Activated naive CD8-positive, alpha-beta T cell treated with anti-CD3 and anti-CD28 coated beads for 36 hours (primary cell): ENCODE data around the gene SRPX. TPM values are rescaled to one million over a fixed set of nuclear protein-coding genes. Genes with fewer than 3 reads are reported as not detected.

ENCODE experiments used
- DNase-seq: peaks from one replicate; pipeline ENCODE4 v3.0.0; 2021
- H3K27ac Mint-ChIP-seq: one replicate; pipeline ENCODE4 v1.8.0; 2022; ENCODE audit warnings: mild to moderate bottlenecking, moderate library complexity, mixed read lengths
- H3K27me3 Mint-ChIP-seq: one replicate; pipeline ENCODE4 v1.8.0; 2022; ENCODE audit warnings: mild to moderate bottlenecking, mixed read lengths
- H3K36me3 Mint-ChIP-seq: one replicate; pipeline ENCODE4 v1.8.0; 2021; ENCODE audit warnings: mild to moderate bottlenecking, mixed read lengths
- H3K4me1 Mint-ChIP-seq: one replicate; pipeline ENCODE4 v1.8.0; 2021; ENCODE audit warnings: mixed read lengths
- H3K4me3 Mint-ChIP-seq: one replicate; pipeline ENCODE4 v1.8.0; 2022; ENCODE audit warnings: mild to moderate bottlenecking, moderate library complexity, mixed read lengths
- H3K9me3 Mint-ChIP-seq: one replicate; pipeline ENCODE4 v1.8.0; 2022; ENCODE audit warnings: mixed read lengths
- total RNA-seq, 2 experiments: library from RNA; stranded (reverse); gene quantifications; one replicate each; pipeline ENCODE4 v1.2.3, GENCODE V29; 2021

Gene SRPX
- total RNA-seq, 2 experiments from 2014 or later, result not detected

DNA sequence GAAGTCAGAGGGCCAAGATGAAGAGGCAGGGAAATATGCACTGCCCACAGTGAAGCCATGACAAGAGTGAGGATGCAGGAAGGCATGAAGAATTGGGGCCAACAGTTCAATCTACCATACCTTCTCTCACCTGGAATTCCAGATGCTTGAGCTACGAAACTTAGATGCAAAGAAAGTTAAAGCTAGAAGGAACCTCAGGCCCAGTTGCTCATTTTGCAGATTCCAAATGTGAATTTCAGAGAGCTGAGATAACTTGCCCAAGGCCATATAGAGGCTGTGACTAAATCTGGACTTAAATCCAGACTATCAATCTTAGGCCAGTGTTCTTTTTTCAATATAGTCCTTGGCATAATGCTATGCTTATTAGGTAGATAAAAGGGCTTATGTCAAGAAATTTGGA, 92.7 kb downstream of the SRPX start:
- Mint-ChIP-seq H3K27me3 (no peaks in the 10 kb centered on the region), H3K27ac (no peak overlapping the region), H3K4me1 (no peaks in the 10 kb centered on the region), H3K36me3 (no peaks in the 10 kb centered on the region), H3K9me3 (no peaks in the 10 kb centered on the region), H3K4me3 (no peak overlapping the region)
- no peak for DNase-seq

DNA sequence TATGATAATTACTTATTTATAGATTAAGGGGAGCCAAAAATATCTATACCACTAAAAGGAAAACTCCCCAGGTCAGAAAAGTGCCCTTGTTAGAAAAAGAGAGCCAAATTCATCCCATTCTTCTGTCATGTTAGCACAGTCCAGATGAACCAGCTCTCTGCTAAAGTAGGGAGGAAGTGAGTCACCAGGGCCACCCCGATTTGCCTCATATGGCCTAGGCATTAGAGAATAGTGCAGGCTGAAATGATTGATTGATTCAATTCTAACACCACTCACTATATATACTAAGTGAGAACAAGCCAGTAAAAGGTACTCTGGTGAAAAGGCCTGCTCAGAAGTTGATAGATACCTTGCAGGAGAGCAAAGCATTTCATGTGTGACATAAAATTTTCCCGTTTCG, 94.5 kb downstream of the SRPX start:
- no peaks in the 10 kb centered on the region for H3K9me3 Mint-ChIP-seq
- H3K4me1 Mint-ChIP-seq, result no peaks in the 10 kb centered on the region
- H3K4me3 Mint-ChIP-seq, result no peak overlapping the region
- no peaks in the 10 kb centered on the region for H3K27me3 Mint-ChIP-seq
- DNase-seq, result no peak
- H3K36me3 Mint-ChIP-seq, result no peaks in the 10 kb centered on the region
- H3K27ac Mint-ChIP-seq, result no peak overlapping the region

DNA sequence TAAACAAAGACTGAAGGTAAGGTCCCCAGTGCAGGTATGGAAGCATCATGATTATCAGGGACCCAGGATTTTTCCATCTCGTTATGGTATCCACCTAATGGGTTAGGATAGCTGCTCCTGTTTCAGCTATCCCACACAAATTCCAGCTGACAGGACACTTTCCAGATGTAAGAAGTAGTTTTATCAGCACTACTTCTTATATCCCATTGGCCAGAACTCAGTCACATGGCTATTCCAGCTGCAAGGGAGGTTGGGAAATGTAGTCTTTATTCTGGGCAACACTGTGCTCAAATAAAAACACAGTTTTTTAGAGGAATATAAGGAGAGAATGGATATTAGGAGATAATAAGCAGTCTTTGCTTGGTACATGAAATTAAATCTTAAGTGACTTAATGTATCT, 96.7 kb downstream of the SRPX start:
- H3K36me3 Mint-ChIP-seq, result no peaks in the 10 kb centered on the region

DNA sequence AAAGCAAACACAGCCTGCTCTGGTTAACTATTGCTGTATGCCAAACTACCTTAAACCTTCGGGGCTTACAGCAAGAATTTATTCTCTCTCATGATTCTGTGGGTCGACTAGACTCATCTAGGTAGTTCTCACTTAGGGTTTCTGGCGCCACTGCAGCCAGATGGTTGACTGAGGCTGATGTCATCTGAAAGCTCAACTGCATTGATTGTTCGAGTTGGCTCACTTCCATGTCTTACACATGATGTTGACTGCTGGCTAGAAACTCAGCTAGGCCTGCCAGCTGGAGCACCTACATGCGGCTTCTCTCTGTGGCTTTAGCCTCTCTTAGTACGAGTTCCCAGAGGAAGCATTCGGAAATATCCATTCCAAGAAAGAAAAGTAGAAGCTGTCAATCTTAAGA, 103.2 kb downstream of the SRPX start:
- DNase-seq, result no peak
- no peak overlapping the region for H3K4me3 Mint-ChIP-seq
- no peak overlapping the region for H3K27ac Mint-ChIP-seq
- no peaks in the 10 kb centered on the region for H3K36me3 Mint-ChIP-seq
- no peaks in the 10 kb centered on the region for H3K9me3 Mint-ChIP-seq
- H3K27me3 Mint-ChIP-seq, result peaks cover 4% of the 10 kb centered on the region
- no peaks in the 10 kb centered on the region for H3K4me1 Mint-ChIP-seq

More for the DNA sequence above, 96.7 kb downstream of the SRPX start:
- no peak for DNase-seq
- Mint-ChIP-seq H3K4me1 (no peaks in the 10 kb centered on the region), H3K27me3 (no peaks in the 10 kb centered on the region), H3K27ac (no peak overlapping the region), H3K9me3 (no peaks in the 10 kb centered on the region), H3K4me3 (no peak overlapping the region)

DNA sequence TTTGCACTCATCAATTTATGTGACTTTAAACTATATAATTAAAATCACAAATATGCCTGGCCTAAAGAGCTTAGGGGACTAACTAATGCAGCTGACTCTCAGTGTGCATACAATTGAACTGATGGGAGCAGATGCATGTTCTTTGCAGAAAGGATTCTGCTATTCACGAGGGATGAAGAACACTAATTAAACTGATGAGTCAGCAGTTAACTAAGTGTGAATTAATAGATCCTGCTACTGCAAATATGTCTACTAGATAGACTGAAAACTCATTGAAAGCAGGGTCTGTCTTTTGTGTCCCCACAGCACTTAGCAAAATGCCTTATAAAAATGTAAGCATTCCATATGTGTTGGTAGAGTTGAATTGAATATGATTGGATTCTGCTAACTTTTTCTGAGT, 104.0 kb downstream of the SRPX start:
- no peak overlapping the region for H3K27ac Mint-ChIP-seq
- no peaks in the 10 kb centered on the region for H3K9me3 Mint-ChIP-seq
- H3K4me1 Mint-ChIP-seq, result no peaks in the 10 kb centered on the region
- no peak for DNase-seq
- no peaks in the 10 kb centered on the region for H3K36me3 Mint-ChIP-seq
- H3K27me3 Mint-ChIP-seq, result peaks cover 4% of the 10 kb centered on the region
- H3K4me3 Mint-ChIP-seq, result no peak overlapping the region

DNA sequence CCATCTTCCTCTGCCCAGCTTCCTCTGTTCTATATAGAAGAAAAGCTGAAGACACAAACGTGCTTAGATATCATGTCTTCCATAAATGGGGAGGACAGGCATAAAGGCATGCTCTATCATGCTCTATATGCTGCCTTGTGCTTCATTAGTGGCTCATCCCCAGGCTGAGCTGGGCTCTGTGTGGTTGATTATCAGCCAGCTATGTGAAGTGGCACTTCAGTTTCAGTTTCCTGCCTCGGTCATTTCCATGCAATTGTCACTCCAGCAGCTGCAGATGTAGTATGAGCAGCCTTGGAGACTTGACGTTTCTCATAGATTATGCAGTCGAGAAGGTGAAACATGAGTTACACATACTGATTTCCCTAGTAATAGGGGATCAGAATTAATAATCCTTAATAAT, 108.1 kb downstream of the SRPX start:
- Mint-ChIP-seq H3K36me3 (no peaks in the 10 kb centered on the region), H3K4me3 (no peak overlapping the region), H3K4me1 (no peaks in the 10 kb centered on the region), H3K27ac (no peak overlapping the region), H3K27me3 (peaks cover 4% of the 10 kb centered on the region), H3K9me3 (no peaks in the 10 kb centered on the region)
- no peak for DNase-seq

DNA sequence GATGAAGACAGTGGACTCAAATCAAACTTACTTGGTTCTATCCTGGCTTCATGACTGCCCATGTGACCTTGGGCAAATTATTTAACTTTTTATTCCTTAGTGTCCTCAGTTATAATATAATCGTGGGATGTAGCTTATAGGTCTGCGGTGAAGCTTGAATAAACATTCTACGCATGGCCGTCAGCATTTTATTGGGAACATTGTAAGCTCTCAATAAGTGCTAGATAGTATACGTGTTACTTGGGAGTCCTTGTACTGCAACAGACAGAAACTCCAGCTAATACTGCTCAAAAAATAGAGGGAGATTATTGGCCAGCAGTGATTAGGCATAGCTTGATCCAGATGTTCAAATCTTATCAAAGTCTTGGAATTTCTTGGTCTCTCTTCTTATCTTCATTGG, 109.5 kb downstream of the SRPX start:
- Mint-ChIP-seq H3K4me1 (no peaks in the 10 kb centered on the region), H3K4me3 (no peak overlapping the region), H3K9me3 (no peaks in the 10 kb centered on the region), H3K27ac (no peak overlapping the region), H3K36me3 (no peaks in the 10 kb centered on the region), H3K27me3 (peaks cover 4% of the 10 kb centered on the region)
- DNase-seq, result no peak

DNA sequence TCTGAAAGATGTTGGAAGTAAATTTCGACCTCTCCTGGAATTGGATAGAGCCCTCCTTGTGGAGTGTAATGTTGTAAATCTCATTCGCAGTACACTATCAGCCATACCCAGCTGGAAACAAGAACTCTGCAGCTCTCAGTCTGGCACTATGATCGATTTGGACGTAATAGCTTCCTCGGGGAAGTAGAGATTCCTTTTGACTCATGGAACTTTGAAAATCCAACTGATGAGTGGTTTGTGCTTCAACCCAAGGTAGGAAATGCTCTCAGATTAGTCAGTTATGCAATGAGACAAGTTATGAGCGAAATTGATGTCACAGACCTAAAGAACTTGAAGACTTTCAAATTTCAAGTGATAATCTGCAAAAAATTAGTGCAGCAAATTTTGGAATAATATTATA, 110.4 kb downstream of the SRPX start:
- H3K4me1 Mint-ChIP-seq, result no peaks in the 10 kb centered on the region
- DNase-seq, result no peak
- H3K27ac Mint-ChIP-seq, result no peak overlapping the region
- H3K36me3 Mint-ChIP-seq, result no peaks in the 10 kb centered on the region
- peaks cover 4% of the 10 kb centered on the region for H3K27me3 Mint-ChIP-seq
- H3K9me3 Mint-ChIP-seq, result no peaks in the 10 kb centered on the region
- no peak overlapping the region for H3K4me3 Mint-ChIP-seq

DNA sequence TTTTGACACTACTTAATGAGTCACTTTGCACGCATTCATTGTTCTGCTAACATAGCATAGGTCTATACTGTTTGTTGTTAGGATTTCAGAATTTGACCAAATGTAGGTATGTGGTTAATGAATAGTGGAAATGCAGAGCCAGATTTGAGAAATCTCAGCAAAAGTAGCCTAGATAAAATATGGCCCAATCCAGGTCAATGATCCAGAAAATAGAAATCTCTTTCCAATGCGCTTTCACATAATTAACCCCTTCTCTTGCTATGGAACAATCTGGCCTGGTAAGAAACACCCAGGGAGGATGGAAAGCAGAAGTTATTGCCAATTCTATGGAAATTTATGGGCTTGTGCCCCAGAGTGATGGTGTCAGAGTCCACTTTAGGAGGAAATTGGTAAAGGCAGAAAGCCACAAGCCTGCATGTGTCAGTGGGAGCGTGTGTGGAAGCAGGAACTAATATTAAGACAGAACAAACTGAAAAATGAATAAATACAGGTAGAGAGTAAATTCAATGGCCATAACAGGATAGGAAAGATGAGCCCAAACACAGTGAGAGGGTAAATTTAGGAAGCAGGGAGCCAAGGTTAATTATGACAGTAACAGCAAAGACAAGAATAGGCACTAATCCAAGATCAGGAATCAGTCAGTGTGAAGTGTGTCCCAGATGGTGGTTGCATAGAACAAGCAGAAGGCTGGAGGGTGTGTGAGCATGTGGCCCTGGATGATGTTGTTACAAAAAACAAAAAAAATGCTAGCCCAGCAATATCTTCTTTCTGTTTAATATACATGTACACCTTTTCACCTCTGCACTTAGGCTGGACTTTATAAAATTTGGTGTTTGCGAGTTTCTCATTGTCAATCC, 111.4 kb downstream of the SRPX start:
- Mint-ChIP-seq H3K4me3 (no peak overlapping the region), H3K36me3 (no peaks in the 10 kb centered on the region), H3K9me3 (no peaks in the 10 kb centered on the region), H3K4me1 (peaks cover 1% of the 10 kb centered on the region), H3K27ac (no peak overlapping the region), H3K27me3 (peaks cover 4% of the 10 kb centered on the region)
- DNase-seq, result no peak

DNA sequence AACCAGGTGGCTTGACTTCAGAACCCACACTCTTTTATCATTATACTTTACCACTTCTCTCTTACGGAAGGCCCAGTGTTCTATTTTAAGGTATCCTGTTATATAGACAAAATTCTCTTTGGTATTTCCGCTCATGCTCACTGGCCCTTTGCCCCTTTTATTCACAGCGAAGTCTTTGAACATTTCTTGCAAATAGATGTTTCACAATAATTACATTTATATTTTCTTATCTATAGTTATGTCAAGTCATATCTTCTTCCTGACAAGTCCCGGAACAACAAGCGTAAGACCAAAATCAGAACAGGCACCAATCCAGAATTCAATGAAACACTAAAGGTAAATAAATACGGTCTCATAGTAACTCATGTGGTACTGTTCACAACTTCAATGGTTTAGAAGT, 112.3 kb downstream of the SRPX start:
- no peak for DNase-seq

DNA sequence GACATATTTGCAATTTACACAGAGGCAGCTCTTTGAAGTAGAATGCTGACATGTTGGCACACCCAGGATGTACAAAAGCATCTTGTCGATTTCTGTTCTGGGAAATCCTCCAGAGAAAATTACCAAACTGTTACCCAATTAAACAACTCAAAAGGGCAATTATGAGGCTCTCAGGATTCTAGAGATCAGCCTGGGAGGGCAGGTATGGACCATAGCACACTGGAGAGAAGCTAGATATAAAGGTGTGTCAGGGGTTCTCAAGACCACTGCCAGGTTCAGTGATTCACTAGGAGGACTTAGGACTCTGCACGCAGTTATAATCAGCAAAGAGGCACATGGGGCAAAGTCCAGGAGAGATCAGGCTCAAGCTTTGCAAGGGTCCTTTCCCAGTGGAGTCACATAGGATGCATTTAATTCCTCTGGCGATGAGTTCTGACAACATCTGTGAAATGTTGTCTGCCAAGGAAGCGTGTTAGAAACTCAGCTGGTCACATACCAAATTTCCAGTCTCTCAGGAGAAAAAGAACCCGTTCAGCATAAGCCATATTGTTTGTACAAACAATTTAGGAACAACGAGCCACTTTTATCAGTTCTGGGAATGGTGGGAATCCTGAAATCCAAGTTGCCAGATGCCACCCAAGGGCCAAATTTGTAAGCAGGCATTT, 113.5 kb downstream of the SRPX start:
- no peaks in the 10 kb centered on the region for H3K27me3 Mint-ChIP-seq
- no peak overlapping the region for H3K4me3 Mint-ChIP-seq
- DNase-seq, result no peak
- no peaks in the 10 kb centered on the region for H3K9me3 Mint-ChIP-seq
- no peaks in the 10 kb centered on the region for H3K36me3 Mint-ChIP-seq
- H3K4me1 Mint-ChIP-seq, result peaks cover 1% of the 10 kb centered on the region
- no peak overlapping the region for H3K27ac Mint-ChIP-seq

More for the DNA sequence above, 112.3 kb downstream of the SRPX start:
- no peaks in the 10 kb centered on the region for H3K9me3 Mint-ChIP-seq
- H3K4me1 Mint-ChIP-seq, result peaks cover 1% of the 10 kb centered on the region
- H3K36me3 Mint-ChIP-seq, result no peaks in the 10 kb centered on the region
- H3K27me3 Mint-ChIP-seq, result no peaks in the 10 kb centered on the region
- H3K4me3 Mint-ChIP-seq, result no peak overlapping the region
- no peak overlapping the region for H3K27ac Mint-ChIP-seq

DNA sequence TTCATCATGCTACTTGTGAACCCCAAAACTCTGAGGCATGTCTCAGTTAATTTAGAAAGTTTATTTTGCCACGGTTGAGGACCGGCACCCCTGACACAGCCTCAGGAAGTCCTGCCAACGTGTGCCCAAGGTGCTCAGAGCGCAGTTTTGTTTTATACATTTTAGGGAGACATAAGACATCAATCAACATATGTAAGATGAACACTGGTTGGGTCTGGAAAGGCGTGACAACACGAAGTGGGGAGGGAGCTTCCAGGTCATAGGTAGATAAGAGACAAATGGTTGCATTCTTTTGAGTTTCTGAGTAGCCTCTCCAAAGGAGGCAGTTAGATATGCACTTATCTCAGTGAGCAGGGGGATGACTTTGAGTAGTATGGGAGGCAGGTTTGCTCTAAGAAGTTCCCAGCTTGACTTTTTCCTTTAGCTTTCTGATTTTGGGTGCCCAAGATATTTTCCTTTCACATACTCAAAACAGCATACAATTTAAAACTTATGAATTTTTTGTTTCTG, 115.4 kb downstream of the SRPX start:
- Mint-ChIP-seq H3K4me1 (peaks cover 1% of the 10 kb centered on the region), H3K4me3 (no peak overlapping the region)

DNA sequence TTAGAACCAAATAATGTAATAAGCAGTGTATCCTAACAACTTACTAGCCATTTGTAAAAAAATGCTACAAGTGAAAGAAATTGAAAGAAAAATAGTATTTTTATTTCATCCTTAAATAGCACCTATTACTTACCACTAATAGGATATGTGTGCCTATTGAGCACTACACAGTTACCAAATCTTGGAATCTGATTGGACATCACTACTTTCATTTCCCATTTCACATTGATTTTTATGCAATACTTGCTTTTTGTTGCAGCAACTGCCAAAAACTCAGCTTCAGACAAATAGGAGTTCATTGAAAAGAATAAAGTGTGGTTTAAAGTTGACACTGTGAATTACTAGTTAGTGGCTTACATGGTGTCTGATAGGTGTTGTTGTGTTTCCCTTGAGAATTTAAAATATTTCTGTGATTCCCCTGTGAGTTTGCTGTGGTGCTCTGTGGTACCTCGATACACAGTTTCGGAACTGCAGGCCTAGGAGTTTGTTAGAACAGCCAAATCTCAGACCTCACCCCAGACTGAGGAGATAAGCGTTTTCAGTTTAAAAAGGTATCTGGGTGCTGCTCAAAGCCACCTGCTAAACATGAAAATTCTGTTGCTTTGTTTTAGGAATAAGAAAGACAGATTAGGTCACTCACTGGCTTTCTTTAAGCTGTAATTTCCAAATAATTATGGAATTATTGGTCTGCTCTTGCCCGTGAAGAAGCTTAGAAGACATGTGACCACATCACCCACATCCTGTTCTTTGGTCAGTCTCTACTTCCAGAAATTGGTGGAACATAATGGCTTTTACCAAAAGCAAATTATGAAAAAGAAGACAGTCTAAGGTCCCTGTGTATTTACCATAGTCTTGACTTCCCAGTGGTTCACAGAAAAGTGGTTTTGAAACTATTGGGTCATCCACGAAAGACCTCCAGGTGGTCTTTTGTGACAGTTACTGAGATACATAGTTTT, 116.5 kb downstream of the SRPX start:
- H3K27me3 Mint-ChIP-seq, result no peaks in the 10 kb centered on the region
- no peaks in the 10 kb centered on the region for H3K9me3 Mint-ChIP-seq
- no peak overlapping the region for H3K4me3 Mint-ChIP-seq
- no peak for DNase-seq
- H3K27ac Mint-ChIP-seq, result no peak overlapping the region
- H3K4me1 Mint-ChIP-seq, result peaks cover 1% of the 10 kb centered on the region
- H3K36me3 Mint-ChIP-seq, result no peaks in the 10 kb centered on the region

More for the DNA sequence above, 115.4 kb downstream of the SRPX start:
- H3K27ac Mint-ChIP-seq, result no peak overlapping the region
- no peaks in the 10 kb centered on the region for H3K36me3 Mint-ChIP-seq
- H3K9me3 Mint-ChIP-seq, result no peaks in the 10 kb centered on the region
- no peaks in the 10 kb centered on the region for H3K27me3 Mint-ChIP-seq
- DNase-seq, result no peak

DNA sequence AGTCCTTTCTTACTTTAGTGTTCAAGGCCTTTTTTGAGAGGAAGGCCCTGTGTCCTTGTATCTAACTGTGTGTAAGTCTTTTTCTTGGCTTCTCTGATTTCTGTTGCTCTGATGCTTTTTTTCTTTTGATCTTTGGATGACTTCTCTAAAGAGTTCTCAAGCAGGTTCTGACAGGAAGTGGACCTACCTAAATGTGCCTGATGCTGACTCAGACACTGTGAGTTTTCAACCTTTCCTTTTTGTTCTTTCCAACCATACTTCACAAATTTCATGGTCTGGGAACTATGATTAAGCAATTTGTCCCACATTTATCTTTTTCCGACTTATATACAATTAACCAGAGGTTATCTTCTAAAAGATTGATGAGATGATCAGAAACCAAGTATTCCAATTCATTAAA, 117.8 kb downstream of the SRPX start:
- peaks cover 1% of the 10 kb centered on the region for H3K4me1 Mint-ChIP-seq
- DNase-seq, result no peak
- no peaks in the 10 kb centered on the region for H3K27me3 Mint-ChIP-seq
- H3K9me3 Mint-ChIP-seq, result peaks cover 3% of the 10 kb centered on the region
- no peak overlapping the region for H3K4me3 Mint-ChIP-seq
- H3K36me3 Mint-ChIP-seq, result no peaks in the 10 kb centered on the region
- no peak overlapping the region for H3K27ac Mint-ChIP-seq

DNA sequence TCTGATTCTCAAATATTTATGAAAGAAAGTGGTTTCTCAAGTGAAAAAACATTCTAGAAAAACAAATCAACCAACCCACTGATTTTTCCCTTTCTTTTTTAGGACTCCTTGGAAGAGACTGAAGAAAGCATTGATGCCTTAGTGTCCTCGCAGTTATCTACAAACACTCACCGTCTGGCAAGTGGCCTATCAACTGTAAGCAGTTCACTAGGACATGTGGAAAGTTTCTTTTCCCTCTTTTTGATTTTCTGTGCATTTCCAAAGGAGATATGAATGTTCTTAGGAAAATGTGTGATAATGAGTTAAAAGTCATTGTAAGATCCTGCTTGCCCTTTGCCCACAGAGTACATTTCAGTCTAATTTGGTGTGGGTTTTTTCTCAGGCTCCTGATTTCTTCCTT, 118.4 kb downstream of the SRPX start:
- Mint-ChIP-seq H3K36me3 (no peaks in the 10 kb centered on the region), H3K9me3 (peaks cover 3% of the 10 kb centered on the region), H3K27ac (no peak overlapping the region), H3K4me3 (no peak overlapping the region), H3K27me3 (no peaks in the 10 kb centered on the region), H3K4me1 (peaks cover 1% of the 10 kb centered on the region)
- DNase-seq, result no peak
